CD4-positive, alpha-beta T cell treated with Interleukin-1 beta for 1 hour (primary cell): ENCODE results near the gene CPB2.

Experiments
- DNase-seq, 2 donors: peaks; one replicate each; pipeline ENCODE4 v3.0.0-alpha.2; 2020 to 2022

The CPB2 gene, protein sequence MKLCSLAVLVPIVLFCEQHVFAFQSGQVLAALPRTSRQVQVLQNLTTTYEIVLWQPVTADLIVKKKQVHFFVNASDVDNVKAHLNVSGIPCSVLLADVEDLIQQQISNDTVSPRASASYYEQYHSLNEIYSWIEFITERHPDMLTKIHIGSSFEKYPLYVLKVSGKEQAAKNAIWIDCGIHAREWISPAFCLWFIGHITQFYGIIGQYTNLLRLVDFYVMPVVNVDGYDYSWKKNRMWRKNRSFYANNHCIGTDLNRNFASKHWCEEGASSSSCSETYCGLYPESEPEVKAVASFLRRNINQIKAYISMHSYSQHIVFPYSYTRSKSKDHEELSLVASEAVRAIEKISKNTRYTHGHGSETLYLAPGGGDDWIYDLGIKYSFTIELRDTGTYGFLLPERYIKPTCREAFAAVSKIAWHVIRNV

GRCh38 chr13:46104868-46105267 is at the start of gene CPB2:
Gene CPB2, minus strand, starts transcription at chr13:46105033. Its CDS starts 24 bp downstream, at chr13:46105009.
- DNase-seq: no peak

GRCh38 chr13:46154136-46154801 is 49.4 kb upstream of the CPB2 start:
- DNase-seq: no peak

GRCh38 chr13:46152627-46153328 is 47.9 kb upstream of the CPB2 start:
- DNase-seq: no peak

- no peak for DNase-seq
Observed at GRCh38 chr13:46150134-46150693, 45.4 kb upstream of the CPB2 start.

- DNase-seq: no peak
Observed at GRCh38 chr13:46149272-46150133, 44.7 kb upstream of the CPB2 start.

DNA sequence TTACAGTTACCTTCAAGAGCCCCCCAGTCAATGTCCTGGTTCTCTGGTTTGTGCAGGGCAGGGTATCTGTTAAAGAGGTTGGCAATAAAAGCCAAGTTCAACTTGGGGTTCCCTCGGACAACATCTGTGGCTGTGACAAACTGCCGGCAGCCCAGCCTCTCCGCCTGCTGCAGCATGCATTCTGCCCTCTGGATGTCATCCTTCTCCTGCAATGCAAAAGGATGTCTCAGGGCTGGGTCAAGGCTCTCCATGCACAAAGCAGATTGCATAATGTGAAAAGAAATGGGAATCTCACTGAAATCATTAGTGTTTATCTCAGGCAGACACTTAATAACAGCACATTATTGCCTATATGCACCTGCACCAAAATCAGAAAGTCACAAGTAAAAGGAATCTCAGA is 42.1 kb upstream of the CPB2 start:
- no peak for DNase-seq

DNA sequence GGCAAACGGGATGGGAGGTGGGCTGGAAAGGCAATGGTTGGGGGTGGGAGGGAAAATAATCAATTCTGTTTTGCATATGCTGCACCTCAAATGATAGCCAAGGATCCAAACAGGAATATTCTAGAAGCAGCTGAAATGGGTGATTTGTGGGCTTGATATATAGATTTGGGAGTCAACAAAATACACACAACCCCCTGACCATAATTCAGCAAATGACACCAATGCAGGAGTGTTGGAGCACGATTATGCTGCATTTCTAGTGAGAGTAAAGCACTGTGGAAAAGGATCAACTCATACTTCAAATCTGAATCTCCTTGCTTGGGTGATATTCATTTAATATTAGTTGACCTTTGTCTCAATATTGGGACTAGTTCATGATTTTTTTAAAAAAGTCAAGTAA is 41.1 kb upstream of the CPB2 start:
- no peak for DNase-seq

- no peak for DNase-seq
Observed at GRCh38 chr13:46145135-46145534, 40.3 kb upstream of the CPB2 start.

DNA sequence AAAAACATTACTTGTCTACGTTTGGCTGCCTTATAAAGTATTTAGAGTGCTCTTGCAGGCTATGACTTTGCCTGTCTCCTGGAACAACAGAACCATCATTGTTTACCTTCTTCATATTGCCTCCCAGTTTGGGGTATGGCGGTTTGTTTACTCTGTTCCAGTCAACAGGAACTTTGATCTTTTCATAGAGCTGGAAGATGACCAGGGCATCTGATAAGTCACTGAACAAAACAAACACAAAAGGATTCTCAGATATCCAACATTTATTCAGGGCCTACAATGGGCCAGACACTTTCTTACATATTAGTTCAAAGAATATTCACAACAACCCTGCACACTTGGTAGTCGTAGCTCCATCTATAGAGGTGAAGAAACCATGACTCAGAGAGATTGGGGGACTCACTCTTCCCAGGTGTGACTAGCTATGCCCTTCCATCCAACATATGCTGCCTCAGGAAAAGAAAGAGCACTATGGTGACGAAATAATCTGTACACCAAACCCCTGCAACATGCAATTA is 38.4 kb upstream of the CPB2 start:
- no peak for DNase-seq

GRCh38 chr13:46142776-46143175 is 37.9 kb upstream of the CPB2 start:
- DNase-seq: no peak

DNA sequence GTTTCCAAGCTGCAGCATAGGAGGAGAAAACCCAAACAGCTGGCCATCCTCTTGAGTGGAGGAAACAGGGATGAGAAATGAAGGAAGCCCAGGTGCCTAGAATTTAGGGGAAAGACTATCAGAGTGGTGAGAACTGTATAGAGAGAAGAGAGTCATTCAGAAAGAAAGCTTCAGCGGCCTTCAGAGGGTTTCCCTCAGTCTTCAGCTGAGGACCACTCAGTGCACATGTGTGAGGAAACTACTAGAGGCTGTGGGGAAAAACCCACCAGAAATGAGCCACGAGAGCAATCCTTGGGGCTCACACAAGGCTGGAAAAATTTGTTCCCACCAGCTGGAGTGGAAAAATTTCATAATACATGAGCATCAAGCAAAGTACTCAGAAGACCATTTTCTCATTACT is 35.2 kb upstream of the CPB2 start:
- no peak for DNase-seq

DNA sequence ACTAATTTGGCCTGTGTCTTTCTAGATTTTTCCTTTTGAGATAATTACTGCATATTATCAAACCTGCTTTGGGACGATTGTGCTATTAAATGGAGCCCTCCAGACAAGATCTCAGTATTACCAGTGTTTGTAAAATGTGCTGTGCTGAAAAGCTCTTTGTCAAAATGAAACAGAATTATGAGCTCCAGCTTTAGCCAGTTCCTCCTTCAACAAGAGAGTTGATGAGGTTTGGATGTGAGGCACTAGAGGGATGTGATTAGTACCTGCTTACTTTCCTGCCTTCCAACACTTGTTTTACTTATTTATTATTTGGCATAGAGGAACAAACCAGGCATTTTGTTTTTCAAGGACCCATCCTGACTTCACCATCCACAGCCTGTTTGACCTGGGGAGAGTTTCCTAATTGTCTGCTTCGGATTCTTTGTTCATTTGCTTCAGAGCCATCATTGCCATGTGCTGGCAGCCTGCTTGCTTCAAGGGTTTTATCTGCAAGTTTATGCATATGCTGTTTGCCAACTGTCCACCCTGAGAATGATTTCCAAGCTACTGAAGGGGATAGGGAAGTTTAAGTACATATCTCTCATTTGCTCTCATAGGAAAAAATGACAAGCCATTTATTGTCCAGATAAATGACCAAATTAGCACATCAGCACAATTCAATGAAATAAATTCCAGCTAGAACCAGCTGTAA is 32.9 kb upstream of the CPB2 start:
- DNase-seq: no peak

GRCh38 chr13:46136688-46137087 is 31.9 kb upstream of the CPB2 start:
- DNase-seq: no peak

DNA sequence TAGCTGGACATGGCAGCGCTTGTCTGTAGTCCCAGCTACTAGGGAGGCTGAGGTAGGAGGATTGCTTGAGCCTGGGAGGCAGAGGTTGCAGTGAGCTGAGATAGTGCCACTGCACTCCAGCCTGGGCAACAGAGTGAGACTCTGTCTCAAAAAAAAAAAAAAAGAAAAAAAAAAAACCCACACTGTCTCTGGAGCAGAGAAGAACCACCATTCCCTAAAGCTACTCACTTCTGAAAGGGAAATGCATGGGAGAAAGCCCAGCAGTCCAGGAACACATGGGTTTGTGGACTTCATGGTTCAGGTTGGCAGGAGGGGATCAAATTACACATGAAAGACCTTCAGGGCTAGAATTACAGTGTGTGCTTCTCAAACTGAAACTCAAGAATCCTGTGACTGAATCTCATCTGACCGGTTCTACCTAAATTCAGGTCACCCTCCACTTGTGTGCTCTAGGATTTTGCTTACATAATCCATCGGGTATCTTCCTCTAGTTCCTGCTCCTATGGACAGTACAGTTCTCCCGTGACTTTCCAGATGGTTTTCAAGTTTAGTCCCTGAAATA is 30.2 kb upstream of the CPB2 start:
- no peak for DNase-seq

DNA sequence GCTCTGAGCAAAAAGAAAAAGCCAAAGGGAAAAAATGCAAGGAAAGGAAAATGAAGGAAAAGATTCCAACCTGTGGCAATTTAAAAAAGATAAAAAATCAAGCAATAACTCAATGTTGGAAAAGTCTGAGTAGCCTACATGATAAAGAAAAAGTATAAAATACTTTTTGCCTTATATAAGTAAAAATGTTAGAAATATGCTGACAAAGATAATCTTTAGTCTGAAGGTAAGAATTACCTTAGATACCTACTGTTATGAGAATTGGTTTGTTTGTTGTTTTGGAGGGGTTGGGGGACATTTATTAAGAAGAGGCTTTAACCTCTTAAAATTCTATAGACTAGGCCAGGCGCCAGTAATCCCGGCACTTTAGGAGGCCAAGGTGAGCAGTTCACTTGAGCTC is 29.7 kb upstream of the CPB2 start:
- no peak for DNase-seq

DNA sequence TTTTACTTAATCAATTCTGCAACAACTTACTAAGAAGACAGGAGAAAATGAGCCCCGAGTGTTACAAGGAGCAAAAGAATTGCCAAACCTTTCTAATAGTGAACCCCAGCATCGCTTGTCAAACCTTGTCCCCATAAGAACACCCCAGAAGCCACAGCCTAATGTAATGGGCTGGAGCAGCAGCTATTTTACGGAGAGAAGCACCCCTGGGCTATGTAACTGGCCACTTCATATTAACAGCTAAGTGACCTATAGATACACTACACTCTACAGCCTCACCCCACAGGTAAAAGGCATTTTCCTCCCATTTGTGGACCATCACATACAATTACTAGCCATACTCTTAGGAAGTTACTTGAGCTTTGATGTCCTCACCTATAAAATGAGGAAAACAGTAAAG is 27.3 kb upstream of the CPB2 start:
- no peak for DNase-seq

GRCh38 chr13:46131705-46132104 is 26.9 kb upstream of the CPB2 start:
- DNase-seq: no peak

- no peak for DNase-seq
Observed at GRCh38 chr13:46129955-46130618, 25.3 kb upstream of the CPB2 start.

- DNase-seq: no peak
Observed at GRCh38 chr13:46129124-46129523, 24.3 kb upstream of the CPB2 start.

DNA sequence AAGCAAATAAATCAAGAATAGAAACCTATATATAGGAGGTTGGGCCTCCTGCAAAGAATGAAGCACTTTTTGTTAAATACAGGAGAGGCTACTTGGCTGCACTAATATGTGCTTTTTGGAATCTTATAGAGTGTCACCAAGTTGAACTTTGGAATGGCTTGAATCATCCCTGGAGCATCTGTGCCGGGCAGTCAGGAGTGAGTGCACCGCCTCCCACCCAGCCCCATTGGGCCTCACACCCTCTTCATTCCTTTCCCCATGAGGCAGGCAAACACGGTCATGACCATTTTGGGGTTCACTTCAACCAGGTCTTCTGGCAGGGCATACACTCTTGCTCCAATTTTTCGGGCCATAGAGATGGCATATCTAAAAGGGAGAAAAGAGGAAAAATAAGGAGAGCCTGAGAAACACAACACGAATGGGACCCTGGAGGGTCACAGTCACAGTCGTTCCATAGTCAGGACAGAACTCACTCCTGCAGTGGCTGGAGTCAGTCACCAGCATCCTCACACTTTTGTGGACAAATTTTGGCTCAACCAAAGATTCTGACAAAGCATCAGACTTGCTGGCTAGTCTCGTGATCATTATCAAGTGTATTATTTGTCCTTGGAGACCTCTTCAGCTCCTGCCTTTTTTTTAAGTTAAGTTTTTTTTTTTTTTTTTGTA is 22.7 kb upstream of the CPB2 start:
- DNase-seq: no peak
